Neural crest cell (in vitro differentiated cells): ENCODE results near the gene ATG9B. TPM values are rescaled to one million over a fixed set of nuclear protein-coding genes. Genes with fewer than 3 reads are reported as not detected.

Experiments
- DNase-seq: peaks from one replicate; pipeline ENCODE4 v3.0.0; 2021; ENCODE audit warnings: low read depth, mixed read lengths, low spot score
- H3K27ac Mint-ChIP-seq: one replicate; pipeline ENCODE4 v1.8.0; 2021; ENCODE audit warnings: mild to moderate bottlenecking, mixed read lengths; ENCODE audit not compliant: unreplicated experiment
- H3K27me3 Mint-ChIP-seq: 2 replicates; pipeline ENCODE4 v1.8.0; 2021; ENCODE audit warnings: low read depth, mild to moderate bottlenecking, mixed read lengths
- H3K36me3 Mint-ChIP-seq: 2 replicates; pipeline ENCODE4 v1.8.0; 2021; ENCODE audit warnings: low read depth, mild to moderate bottlenecking, mixed read lengths
- H3K4me1 Mint-ChIP-seq: 2 replicates; pipeline ENCODE4 v1.8.0; 2021; ENCODE audit warnings: mixed read lengths
- H3K4me3 Mint-ChIP-seq: one replicate; pipeline ENCODE4 v1.8.0; 2021; ENCODE audit warnings: mild to moderate bottlenecking, mixed read lengths
- H3K9me3 Mint-ChIP-seq: 2 replicates; pipeline ENCODE4 v1.8.0; 2021; ENCODE audit warnings: mixed read lengths
- CTCF ChIP-seq: fragments of 200-600 bp; sonication (generic); conservative IDR thresholded peaks from 2 replicates; pipeline ENCODE4 v1.5.0; 2021; ENCODE audit warnings: antibody characterized with exemption, mild to moderate bottlenecking
- total RNA-seq: library from RNA; stranded (reverse); gene quantifications from 2 replicates; pipeline ENCODE4 v1.2.1, GENCODE V29; 2021

ATG9B gene
- total RNA-seq, 1 donor from 2014 or later: 8.0 TPM

- no peak for TF ChIP-seq CTCF
- Mint-ChIP-seq H3K9me3 (no peaks in the 10 kb centered on the region), H3K27me3 (no peaks in the 10 kb centered on the region), H3K4me1 (peaks cover 12% of the 10 kb centered on the region), H3K36me3 (no peaks in the 10 kb centered on the region), H3K27ac (peak overlapping the region; percentile 57), H3K4me3 (no peak overlapping the region)
- DNase-seq: no peak
These were observed 26.5 kb downstream of the ATG9B start for GRCh38 chr7:150997817-150998216.

- no peak overlapping the region for H3K4me3 Mint-ChIP-seq
- DNase-seq: no peak
- H3K36me3 Mint-ChIP-seq: no peaks in the 10 kb centered on the region
- no peaks in the 10 kb centered on the region for H3K27me3 Mint-ChIP-seq
- H3K9me3 Mint-ChIP-seq: no peaks in the 10 kb centered on the region
- H3K27ac Mint-ChIP-seq: no peak overlapping the region
- no peak for TF ChIP-seq CTCF
- H3K4me1 Mint-ChIP-seq: peaks cover 16% of the 10 kb centered on the region
These were observed 27.2 kb downstream of the ATG9B start for GRCh38 chr7:150997075-150997511.

- no peak for TF ChIP-seq CTCF
These were observed 27.8 kb downstream of the ATG9B start for GRCh38 chr7:150996376-150997074.

GRCh38 chr7:150994838-150995510, 29.3 kb downstream of the ATG9B start:
- no peaks in the 10 kb centered on the region for H3K36me3 Mint-ChIP-seq
- H3K4me3 Mint-ChIP-seq: no peak overlapping the region
- no peak for DNase-seq
- no peak for TF ChIP-seq CTCF
- H3K27me3 Mint-ChIP-seq: no peaks in the 10 kb centered on the region
- H3K27ac Mint-ChIP-seq: no peak overlapping the region
- no peaks in the 10 kb centered on the region for H3K9me3 Mint-ChIP-seq
- peaks cover 24% of the 10 kb centered on the region for H3K4me1 Mint-ChIP-seq

More at GRCh38 chr7:150996376-150997074, 27.8 kb downstream of the ATG9B start:
- H3K36me3 Mint-ChIP-seq: no peaks in the 10 kb centered on the region
- DNase-seq: no peak
- H3K9me3 Mint-ChIP-seq: no peaks in the 10 kb centered on the region
- no peaks in the 10 kb centered on the region for H3K27me3 Mint-ChIP-seq
- H3K27ac Mint-ChIP-seq: no peak overlapping the region
- H3K4me3 Mint-ChIP-seq: no peak overlapping the region
- peaks cover 16% of the 10 kb centered on the region for H3K4me1 Mint-ChIP-seq

GRCh38 chr7:150994141-150994837, 30.0 kb downstream of the ATG9B start:
- H3K9me3 Mint-ChIP-seq: no peaks in the 10 kb centered on the region
- peaks cover 30% of the 10 kb centered on the region for H3K4me1 Mint-ChIP-seq
- no peaks in the 10 kb centered on the region for H3K27me3 Mint-ChIP-seq
- no peak for DNase-seq
- H3K27ac Mint-ChIP-seq: peak overlapping the region; percentile 67
- H3K4me3 Mint-ChIP-seq: no peak overlapping the region
- no peak for TF ChIP-seq CTCF
- no peaks in the 10 kb centered on the region for H3K36me3 Mint-ChIP-seq
